Neural crest cell (in vitro differentiated cells): Measurements from ENCODE around the gene TSHZ2. TPM values are rescaled to one million over a fixed set of nuclear protein-coding genes. Genes with fewer than 3 reads are reported as not detected.

ENCODE experiments used
- DNase-seq: peaks from one replicate; pipeline ENCODE4 v3.0.0; 2021; ENCODE audit warnings: low read depth, mixed read lengths, low spot score
- H3K27ac Mint-ChIP-seq: one replicate; pipeline ENCODE4 v1.8.0; 2021; ENCODE audit warnings: mild to moderate bottlenecking, mixed read lengths; ENCODE audit not compliant: unreplicated experiment
- H3K27me3 Mint-ChIP-seq: 2 replicates; pipeline ENCODE4 v1.8.0; 2021; ENCODE audit warnings: low read depth, mild to moderate bottlenecking, mixed read lengths
- H3K36me3 Mint-ChIP-seq: 2 replicates; pipeline ENCODE4 v1.8.0; 2021; ENCODE audit warnings: low read depth, mild to moderate bottlenecking, mixed read lengths
- H3K4me1 Mint-ChIP-seq: 2 replicates; pipeline ENCODE4 v1.8.0; 2021; ENCODE audit warnings: mixed read lengths
- H3K4me3 Mint-ChIP-seq: one replicate; pipeline ENCODE4 v1.8.0; 2021; ENCODE audit warnings: mild to moderate bottlenecking, mixed read lengths
- H3K9me3 Mint-ChIP-seq: 2 replicates; pipeline ENCODE4 v1.8.0; 2021; ENCODE audit warnings: mixed read lengths
- total RNA-seq: library from RNA; stranded (reverse); gene quantifications from 2 replicates; pipeline ENCODE4 v1.2.1, GENCODE V29; 2021
- TF ChIP-seq, protein P1 (sequence below): fragments of 200-600 bp; sonication (generic); conservative IDR thresholded peaks from 2 replicates; pipeline ENCODE4 v1.5.0; 2021; ENCODE audit warnings: antibody characterized with exemption, mild to moderate bottlenecking

The TSHZ2 gene
- total RNA-seq, 1 donor from 2014 or later, result 6.4 TPM

DNA sequence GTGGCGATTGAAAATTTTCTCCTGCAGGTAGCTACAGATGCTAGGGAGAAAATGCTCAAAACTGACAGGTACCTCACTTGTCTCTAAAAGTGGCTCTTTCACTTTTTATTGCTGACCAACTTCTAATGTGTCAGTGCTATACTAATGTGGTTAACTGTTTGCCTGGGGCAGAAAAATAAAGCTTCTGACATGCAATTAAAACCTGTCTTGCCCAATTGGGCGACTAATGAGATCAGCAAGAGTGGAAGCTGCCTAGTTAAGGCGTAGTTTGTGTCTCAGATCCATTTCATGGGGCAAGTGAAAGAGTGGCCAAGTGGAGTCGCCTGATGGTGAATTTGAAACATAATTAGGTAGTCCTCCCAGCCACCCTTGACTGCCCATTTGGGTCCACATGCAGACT, 193.3 kb downstream of the TSHZ2 start:
- Mint-ChIP-seq H3K4me1 (peaks cover 12% of the 10 kb centered on the region), H3K4me3 (no peak overlapping the region), H3K27me3 (peaks cover 8% of the 10 kb centered on the region), H3K36me3 (no peaks in the 10 kb centered on the region), H3K9me3 (no peaks in the 10 kb centered on the region), H3K27ac (no peak overlapping the region)
- DNase-seq, result no peak
- TF ChIP-seq, protein P1, sequence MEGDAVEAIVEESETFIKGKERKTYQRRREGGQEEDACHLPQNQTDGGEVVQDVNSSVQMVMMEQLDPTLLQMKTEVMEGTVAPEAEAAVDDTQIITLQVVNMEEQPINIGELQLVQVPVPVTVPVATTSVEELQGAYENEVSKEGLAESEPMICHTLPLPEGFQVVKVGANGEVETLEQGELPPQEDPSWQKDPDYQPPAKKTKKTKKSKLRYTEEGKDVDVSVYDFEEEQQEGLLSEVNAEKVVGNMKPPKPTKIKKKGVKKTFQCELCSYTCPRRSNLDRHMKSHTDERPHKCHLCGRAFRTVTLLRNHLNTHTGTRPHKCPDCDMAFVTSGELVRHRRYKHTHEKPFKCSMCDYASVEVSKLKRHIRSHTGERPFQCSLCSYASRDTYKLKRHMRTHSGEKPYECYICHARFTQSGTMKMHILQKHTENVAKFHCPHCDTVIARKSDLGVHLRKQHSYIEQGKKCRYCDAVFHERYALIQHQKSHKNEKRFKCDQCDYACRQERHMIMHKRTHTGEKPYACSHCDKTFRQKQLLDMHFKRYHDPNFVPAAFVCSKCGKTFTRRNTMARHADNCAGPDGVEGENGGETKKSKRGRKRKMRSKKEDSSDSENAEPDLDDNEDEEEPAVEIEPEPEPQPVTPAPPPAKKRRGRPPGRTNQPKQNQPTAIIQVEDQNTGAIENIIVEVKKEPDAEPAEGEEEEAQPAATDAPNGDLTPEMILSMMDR, result no peak

DNA sequence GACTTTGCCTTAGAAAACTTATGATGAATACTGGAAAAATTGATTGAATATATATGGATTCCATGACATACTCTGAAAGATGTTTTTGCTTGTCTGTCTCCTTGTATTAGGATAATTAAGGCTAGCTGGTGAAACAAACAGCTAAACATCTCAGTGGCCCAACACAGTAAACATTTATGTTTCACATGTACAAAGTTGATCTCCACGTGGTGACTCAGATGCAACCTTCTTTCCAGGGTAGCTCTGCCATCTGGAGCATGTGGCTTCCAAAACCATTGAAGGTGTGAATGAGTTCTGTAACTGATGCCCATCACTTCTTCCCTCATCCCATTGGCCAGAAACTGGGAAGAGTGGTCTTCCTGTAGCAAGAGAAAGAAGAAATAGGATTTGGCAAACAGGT, 196.3 kb downstream of the TSHZ2 start:
- DNase-seq, result no peak
- Mint-ChIP-seq H3K27ac (no peak overlapping the region), H3K27me3 (peaks cover 6% of the 10 kb centered on the region), H3K4me3 (no peak overlapping the region), H3K4me1 (no peaks in the 10 kb centered on the region), H3K9me3 (no peaks in the 10 kb centered on the region), H3K36me3 (no peaks in the 10 kb centered on the region)
- TF ChIP-seq, protein P1, result no peak

DNA sequence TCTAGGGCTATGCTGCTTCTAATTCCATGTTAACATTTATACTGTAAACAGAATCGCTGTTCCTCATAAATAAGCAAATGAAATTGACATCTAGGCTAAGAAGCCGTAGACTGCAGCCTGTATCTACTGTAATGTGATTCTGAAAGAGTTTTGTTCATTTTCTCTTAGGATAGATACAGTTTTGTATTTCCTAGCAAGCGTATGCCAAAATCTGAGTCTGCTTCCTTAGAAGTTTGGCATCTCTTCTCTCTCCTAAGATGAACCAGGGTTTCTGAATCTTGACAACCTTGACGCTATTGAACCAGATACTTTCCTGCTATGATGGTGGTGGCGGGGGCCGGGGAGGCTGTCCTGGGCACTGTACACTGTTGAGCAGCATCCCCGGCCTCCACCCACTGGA, 198.0 kb downstream of the TSHZ2 start:
- no peak overlapping the region for H3K27ac Mint-ChIP-seq
- TF ChIP-seq, protein P1, result no peak
- H3K9me3 Mint-ChIP-seq, result no peaks in the 10 kb centered on the region
- no peak overlapping the region for H3K4me3 Mint-ChIP-seq
- DNase-seq, result no peak
- peaks cover 9% of the 10 kb centered on the region for H3K27me3 Mint-ChIP-seq
- no peaks in the 10 kb centered on the region for H3K36me3 Mint-ChIP-seq
- no peaks in the 10 kb centered on the region for H3K4me1 Mint-ChIP-seq

DNA sequence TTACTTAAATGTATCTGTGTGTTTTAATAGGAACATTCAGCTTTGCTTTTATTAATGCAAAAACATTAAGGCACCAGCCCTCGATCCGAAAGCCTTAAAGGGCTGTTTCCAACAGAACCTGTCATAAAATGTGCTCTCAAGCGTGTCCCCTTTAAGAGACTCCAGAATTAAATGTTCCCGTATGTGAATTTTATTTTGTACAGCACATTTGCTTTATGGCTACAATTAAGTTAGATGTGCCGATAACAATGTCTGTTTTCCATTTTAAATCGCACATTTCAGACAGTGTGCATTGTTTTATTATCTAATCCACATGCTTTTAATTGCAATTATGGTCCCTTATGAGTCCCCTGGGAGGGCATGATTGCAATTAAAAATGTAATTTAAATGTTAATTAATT, 198.9 kb downstream of the TSHZ2 start:
- Mint-ChIP-seq H3K4me3 (no peak overlapping the region), H3K4me1 (peaks cover under 1% of the 10 kb centered on the region), H3K27me3 (peaks cover 15% of the 10 kb centered on the region), H3K36me3 (no peaks in the 10 kb centered on the region), H3K9me3 (no peaks in the 10 kb centered on the region), H3K27ac (no peak overlapping the region)
- DNase-seq, result no peak
- TF ChIP-seq, protein P1, result no peak

DNA sequence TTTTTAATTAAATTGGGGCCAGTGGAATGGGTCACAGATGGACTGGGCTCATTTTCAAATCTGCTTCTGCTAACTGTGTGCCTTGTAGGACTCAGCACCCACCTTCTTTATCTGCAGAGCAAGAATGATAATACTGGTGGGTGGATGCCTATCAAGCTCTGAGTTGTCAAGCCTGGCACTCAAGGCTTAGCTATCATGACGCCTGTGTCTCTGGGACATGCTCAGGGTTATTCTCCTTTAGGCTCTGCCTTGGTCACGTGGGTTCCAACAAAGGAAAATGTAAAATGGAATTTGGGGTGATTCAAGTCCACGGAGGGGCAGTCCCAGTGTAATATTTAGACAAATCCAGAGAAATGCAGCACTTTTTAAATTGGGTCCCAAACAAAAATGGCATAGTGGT, 202.3 kb downstream of the TSHZ2 start:
- TF ChIP-seq, protein P1, result no peak
- no peaks in the 10 kb centered on the region for H3K36me3 Mint-ChIP-seq
- peaks cover 4% of the 10 kb centered on the region for H3K4me1 Mint-ChIP-seq
- no peak overlapping the region for H3K4me3 Mint-ChIP-seq
- no peaks in the 10 kb centered on the region for H3K9me3 Mint-ChIP-seq
- no peak for DNase-seq
- H3K27me3 Mint-ChIP-seq, result peaks cover 13% of the 10 kb centered on the region
- no peak overlapping the region for H3K27ac Mint-ChIP-seq
